HFF-Myc (cell line): ENCODE measurements around the gene FRY.

Experiments used
- DNase-seq: peaks from one replicate; pipeline ENCODE4 v3.0.0-alpha.2; 2011; ENCODE audit warnings: low read depth; ENCODE audit errors: extremely low read depth
- H3K4me3 ChIP-seq: replicated peaks from 2 replicates; pipeline ENCODE4 v1.5.1; 2011; ENCODE audit warnings: low read depth, mild to moderate bottlenecking, control low read depth, low read length
- CTCF ChIP-seq: IDR thresholded peaks from 2 replicates; pipeline ENCODE4 v1.5.1; 2012; ENCODE audit warnings: mild to moderate bottlenecking, low read depth, low read length, control low read depth; ENCODE audit errors: missing control alignments

The FRY gene

GRCh38 chr13:32107973-32108372 lies 76.4 kb downstream of the FRY start:
- no peak for TF ChIP-seq CTCF
- H3K4me3 ChIP-seq: no peak overlapping the region
- DNase-seq: no peak

GRCh38 chr13:32113532-32113931 lies 82.0 kb downstream of the FRY start:
- no peak overlapping the region for H3K4me3 ChIP-seq
- TF ChIP-seq CTCF: no peak
- DNase-seq: no peak

GRCh38 chr13:32114284-32114950 lies 82.8 kb downstream of the FRY start:
- no peak overlapping the region for H3K4me3 ChIP-seq
- DNase-seq: no peak
- TF ChIP-seq CTCF: no peak

- TF ChIP-seq CTCF: no peak
- no peak for DNase-seq
Measured at GRCh38 chr13:32115066-32115465, 83.5 kb downstream of the FRY start.

GRCh38 chr13:32116210-32116609 lies 84.6 kb downstream of the FRY start:
- TF ChIP-seq CTCF: no peak
- no peak for DNase-seq
- no peak overlapping the region for H3K4me3 ChIP-seq

More at GRCh38 chr13:32115066-32115465, 83.5 kb downstream of the FRY start:
- H3K4me3 ChIP-seq: no peak overlapping the region

GRCh38 chr13:32117001-32117400 lies 85.4 kb downstream of the FRY start:
- no peak for TF ChIP-seq CTCF
- H3K4me3 ChIP-seq: no peak overlapping the region

GRCh38 chr13:32117701-32118100 lies 86.1 kb downstream of the FRY start:
- no peak overlapping the region for H3K4me3 ChIP-seq
- no peak for TF ChIP-seq CTCF
- DNase-seq: no peak

More at GRCh38 chr13:32117001-32117400, 85.4 kb downstream of the FRY start:
- no peak for DNase-seq
